ENCODE data around the gene DHX15.

The DHX15 gene

DNA sequence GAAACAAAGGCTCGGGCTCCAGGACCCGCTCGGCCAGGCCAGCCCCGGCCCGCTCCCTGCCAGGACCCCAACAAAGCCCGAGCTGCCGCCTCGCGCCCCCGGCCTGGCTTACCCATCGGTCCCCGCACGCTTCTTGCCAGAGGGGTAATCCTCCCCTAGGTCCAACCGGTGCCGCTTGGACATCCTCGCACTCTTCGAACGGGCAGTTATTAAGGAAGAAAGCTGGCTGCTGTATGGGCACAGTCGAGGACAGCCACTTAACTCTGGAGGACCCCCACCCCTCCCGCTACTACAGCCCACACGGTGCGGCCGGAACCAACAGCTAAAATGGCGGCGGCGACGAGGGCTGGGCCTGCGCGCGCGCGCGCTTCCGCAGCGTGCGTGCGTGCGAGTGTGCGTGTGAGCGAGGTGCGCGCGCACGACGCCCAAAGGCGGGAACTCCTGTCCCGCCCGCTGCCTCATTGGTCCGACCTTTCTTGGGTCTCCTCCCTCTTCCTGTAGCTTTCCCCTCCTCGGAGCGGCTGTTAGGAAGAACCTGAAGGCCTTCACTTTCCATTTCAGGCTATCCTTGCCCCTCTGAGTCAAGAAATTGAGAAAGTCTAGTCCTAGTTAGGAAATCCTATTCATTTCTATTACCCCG, at the start of gene DHX15:
DHX15 (minus strand) TSS at position 344 of the 640 bp plus-strand sequence; CDS start at position 183, 161 bp downstream.
- DNase-seq (ENCODE audit: low read depth), result peak; percentile 91

DNA sequence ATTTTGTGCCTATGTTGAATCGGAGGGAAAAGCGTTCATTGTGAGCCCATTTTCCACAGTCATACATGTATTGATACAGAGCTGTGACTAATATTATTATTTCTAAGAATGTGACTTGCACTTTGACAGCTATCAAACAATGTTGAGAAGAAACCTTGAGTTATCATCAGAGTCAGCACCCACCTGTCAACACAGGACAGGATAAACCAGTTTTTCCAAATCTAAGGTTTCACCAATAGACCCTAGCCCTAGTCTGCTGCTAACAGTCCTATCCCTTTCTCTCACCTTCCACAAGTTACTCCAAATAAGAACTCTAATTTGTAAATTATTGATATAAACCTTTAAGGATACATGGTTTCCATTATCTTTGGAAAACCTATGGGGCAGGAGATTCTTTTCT, 47.7 kb upstream of the DHX15 start:
- no peak for DNase-seq (ENCODE audit: low read depth)

DNA sequence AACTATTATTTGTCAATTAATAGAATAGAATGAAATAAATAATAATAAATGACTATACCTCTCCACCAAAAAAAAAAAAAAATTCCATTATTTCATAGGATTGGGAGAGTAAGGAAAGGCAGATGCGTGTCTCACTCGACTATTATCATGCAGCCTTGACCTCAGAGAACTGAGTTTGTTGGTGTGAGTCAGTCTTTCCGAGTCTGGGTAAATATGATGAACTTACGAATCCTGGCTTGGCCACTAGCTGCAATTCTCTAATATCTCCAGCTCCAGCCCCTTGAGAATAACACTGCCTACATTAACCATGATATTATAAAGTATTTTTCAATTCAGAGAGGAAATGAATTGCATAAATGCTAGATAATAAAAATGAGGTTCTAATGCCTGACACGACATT, 46.6 kb upstream of the DHX15 start:
- DNase-seq (ENCODE audit: low read depth), result no peak

DNA sequence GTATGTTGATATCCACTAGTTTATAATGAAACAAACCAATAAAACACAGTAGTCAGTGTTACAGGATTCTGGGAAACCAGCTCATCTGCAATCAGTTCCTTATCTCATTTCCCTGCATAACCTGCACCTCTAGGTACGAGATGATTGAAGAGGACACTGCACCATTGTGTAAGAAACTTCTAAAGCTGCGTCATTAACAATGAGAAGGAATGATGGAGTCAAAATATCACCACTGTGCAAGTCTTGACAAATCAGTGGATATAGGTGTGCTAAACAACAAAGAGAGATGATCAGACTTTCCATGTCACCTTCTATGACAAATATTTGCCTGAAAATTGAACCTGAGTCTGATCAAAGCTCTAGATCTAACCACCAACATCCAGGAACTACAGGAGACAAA, 40.7 kb upstream of the DHX15 start:
- DNase-seq (ENCODE audit: low read depth), result no peak

DNA sequence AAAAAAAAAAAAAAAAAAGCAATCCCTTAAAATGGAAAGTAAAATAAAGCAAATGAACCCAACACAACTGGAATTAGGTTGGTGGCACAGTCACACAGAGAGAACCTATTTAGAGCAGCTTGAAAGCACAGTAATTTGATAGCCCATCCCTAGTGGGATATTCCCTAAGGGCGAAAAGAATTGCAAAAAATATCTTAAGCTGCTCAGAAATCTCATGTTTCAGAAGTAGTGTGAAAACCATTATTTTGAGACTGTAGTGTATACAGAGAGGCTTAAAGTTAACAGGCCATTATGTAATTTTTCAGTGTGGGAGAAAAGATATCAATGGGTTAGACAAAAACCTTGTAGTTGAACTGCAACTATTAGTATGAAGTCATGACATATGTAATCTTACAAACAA, 40.0 kb upstream of the DHX15 start:
- no peak for DNase-seq (ENCODE audit: low read depth)

DNA sequence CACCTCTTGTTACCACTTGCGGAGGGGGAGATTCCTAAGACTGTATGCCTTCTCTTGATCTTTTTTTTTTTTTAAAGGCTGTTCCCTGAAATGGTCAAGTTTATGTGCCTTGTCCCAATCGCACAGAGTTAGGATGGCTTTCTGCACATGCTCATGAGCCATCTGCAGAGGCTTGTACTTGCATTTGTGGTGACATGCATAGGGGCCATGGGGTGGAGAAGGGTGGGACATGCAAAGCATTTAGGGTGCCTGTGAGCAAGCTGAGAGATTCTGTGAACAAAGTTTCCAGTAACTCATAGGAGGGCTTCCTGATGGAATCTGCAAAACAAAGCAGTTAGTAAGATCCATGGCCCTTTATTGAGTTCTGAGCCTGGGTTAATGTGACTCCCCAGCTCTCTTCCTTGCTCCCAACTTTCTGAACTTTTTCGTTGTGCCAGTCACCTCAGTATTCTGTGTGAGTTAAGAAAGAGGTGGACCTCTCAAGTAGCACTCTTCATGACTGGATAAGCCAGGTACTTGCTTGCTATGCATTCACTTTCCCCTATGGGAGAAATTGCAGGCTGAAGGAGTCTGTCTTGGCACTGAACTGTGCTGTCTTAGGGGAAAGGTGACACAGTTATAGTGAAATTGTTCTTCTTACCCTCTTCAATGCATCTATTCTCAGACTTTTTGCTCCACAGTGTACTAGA, 37.9 kb upstream of the DHX15 start:
- no peak for DNase-seq (ENCODE audit: low read depth)

DNA sequence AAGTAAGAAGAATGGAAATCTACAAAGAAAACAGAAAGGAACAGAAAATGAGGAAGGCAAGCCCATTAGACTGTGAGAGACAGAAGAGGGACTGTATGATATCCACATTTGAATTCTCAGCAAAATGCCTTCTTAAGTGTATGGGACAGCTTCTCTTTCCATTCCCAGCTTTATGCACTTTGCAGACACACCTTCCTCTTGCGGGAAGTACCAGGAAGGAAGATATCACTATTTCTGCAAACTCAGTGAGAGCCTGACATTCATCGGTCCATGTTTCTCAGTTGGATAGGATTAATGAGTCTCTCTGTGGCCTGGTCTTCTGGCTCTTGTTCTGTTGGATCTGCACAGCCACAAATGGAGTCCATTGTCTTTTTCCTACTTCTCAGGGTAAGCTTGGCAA, 31.6 kb upstream of the DHX15 start:
- no peak for DNase-seq (ENCODE audit: low read depth)

DNA sequence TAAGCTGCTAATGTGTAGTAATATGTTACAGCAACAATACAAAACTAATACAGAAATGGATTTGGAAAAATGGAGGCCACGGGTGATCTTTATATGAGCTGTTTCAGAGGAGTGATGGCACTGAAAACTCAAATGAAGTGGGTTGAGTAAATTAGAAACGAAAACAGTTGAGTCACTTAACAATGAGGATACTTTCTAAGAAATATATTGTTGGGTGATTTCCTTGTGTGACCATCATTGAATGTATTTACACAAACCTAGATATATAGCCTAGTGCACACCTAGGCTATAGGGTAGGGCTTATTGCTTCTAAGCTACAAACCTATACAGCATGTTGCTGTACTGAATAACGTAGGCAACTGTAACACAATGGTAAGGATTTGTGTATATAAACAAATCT, 30.5 kb upstream of the DHX15 start:
- no peak for DNase-seq (ENCODE audit: low read depth)

DNA sequence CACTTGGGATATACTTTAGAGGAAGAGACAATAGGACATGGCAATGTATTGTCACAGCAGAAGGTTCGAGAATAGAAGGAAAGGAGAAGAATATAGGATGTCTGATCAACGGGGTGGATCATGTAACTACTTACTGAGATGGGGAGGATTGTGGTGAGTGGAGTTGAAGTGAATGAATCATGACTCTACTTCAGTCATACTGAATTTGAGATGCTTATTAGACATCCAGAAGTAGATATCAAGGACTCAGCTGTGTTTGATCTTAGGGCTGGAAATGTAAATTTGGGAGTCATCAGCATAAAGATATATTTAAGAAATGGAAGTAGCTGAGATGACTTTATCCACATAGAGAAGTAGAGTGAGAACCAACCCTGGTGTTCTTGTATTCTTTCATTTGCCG, 29.1 kb upstream of the DHX15 start:
- DNase-seq (ENCODE audit: low read depth), result no peak

DNA sequence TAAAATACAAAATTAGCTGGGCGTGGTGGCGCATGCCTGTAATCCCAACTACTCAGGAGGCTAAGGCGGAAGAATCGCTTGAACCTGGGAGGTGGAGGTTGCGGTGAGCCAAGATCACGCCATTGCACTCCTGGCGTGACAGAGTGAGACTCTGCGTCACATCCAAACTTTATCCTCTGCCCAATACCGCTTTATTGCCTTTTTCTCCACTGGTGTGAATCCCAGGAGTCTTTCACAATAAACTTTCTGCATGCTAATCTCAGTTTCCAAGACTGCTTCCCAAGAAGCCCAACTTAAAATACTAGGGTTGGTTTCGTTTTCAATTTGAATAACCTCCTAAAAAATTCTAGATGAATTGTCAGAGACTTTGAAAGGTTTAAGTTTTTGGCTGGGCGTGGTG, 27.2 kb upstream of the DHX15 start:
- DNase-seq (ENCODE audit: low read depth), result no peak

DNA sequence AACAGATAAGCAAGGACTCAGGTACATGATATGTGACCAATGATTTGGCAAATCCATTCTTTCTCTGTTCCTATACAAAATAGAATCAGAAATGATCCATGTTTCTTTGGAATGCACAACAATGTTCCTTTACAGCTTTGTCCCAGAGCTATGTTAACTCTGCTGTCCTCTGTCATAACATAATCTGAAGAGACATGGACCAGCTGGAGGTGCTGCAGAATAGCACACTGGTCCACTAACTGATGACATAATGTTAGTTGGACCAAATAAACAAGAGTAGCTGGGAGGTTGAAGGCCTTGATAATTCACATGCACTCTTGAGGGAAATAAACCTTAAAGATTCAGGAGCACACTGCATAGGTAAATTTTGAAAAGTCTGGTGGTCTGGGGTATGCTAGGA, 23.0 kb upstream of the DHX15 start:
- DNase-seq (ENCODE audit: low read depth), result no peak

DNA sequence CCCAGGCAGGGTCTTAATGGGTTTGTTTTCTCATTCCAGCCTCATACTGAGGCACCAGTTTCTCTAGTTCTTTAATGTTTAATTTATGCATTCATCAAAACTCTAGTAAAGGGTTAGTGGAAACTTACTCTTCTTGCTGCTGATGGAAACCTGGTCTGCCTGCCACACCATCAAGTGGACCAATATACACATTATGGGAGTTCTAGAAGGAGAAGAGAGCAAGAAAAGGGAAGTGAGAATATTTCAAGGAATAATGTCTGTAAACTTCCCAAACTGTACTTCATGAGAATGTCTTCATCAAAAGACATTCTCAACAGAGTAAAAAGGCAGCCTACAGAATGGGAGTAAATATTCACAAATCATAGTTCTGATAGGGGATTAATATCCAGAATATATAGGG, 20.9 kb upstream of the DHX15 start:
- no peak for DNase-seq (ENCODE audit: low read depth)

DNA sequence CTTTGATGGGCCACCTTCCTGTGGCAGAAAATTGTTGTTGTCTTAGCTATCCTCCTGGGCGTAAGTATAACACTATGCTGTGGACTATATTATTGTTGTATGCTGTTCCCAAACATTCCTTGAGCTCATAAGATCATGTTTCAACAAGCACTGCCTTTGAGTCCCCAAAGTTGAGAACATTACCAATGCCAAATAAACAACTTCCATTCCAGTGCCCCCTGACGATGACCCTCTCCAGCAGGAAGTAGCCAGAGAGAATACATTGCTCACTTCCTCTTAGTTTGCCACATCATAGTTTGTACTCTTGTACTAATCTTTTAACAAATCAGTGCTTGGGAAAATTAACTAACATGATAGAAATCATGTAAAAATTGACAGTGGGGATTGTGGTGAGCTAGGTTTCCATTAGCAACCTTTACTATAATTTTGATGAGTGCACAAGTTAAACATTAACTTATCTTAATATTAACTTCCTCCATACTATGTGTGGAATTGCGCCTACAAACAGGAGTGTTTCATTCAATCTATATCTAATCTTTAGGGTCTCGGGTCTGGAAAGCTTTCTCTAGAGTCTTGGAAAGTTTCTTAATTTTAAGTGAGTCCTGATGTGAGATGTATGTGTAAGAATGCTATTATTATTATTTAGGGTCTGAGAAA, 20.3 kb upstream of the DHX15 start:
- no peak for DNase-seq (ENCODE audit: low read depth)

DNA sequence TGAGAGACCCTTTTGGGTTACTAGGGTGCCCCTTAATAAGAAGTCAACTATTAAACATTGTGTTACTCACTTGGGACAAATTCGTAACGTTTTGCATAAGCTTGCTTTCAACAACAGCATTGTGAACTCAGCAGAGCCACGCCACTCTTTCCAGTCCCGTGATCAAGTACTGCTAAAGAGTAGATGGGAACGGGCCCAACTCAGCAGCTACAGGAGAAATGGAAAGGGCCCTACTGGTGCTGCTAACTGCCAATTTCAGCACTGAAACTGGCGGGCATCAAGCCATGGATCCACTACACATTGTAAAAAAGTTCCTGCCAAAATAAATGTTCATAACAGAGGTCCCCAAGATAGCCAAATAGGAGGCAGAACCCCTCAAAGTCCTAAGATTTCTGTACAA, 19.0 kb upstream of the DHX15 start:
- no peak for DNase-seq (ENCODE audit: low read depth)

DNA sequence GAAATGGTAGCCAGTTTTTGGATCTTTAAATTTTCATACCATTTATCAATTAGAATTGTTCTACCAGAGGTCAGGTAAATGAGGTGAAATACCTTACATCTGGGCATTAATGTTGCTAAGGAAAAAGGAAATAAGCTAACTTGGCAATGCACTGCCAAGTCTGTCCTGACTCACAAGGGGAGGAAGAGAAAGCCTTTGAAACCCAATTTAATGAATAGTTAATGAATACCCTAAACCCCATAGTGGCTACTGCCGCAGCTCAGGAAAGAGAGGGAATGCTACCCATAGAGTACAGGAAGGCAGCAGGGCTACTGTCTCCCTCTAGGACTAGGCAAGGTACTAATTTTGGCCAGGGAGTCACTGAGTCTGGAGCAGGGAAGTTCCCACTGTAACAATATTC, 16.8 kb upstream of the DHX15 start:
- no peak for DNase-seq (ENCODE audit: low read depth)

DNA sequence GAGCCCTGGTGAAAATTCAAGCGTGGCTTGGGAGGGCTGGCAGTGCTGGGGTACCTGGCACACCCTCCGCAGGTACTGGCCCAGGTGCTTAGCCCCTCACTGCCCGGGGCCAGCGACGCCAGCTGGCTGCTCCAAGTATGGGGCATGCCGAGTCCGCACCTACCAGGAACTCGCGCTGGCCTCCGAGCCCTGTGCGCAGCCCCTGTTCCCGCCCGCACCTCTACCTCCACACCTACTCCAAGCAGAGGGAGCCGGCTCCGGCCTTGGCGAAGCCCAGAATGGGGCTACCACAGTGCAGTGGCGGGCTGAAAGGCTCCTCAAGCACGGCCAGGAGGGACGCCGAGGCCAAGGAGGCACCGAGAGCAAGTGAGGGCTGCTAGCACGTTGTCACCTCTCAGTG, 14.9 kb upstream of the DHX15 start:
- DNase-seq (ENCODE audit: low read depth), result no peak

DNA sequence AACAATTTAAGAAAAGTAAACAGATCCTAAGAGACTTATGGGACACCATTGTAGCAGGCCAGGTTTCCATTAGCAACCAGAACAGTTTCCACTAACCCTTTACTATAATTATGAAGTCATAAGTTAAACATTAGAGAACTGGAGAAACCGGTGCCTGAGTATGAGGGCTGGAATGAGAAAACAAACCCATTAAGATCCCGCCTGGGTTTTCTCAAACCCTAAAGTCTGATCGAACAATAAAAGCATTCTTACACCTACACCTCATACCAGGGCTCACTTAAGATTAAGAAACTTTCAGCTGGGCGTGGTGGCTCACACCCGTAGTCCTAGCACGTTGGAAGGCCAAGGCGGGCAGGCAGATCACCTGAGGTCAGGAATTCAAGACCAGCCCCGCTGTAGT, 13.7 kb upstream of the DHX15 start:
- DNase-seq (ENCODE audit: low read depth), result no peak

DNA sequence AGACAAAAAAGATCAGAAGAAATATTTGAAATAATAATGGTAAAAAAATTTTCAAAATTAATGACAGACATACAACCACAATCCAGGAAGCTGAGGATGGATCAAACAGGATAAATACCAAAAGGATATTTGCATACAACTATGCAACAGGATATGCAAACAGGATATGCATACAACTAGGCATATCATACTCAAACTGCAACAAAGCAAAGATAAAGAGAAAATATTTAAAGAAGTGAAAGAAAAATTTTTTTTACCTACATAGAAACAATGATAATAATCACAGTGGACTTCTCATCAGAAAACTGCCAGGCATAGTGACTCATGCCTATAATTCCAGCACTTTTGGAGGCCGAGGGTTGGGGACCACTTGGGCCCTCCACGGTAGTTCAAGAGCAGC, 11.3 kb upstream of the DHX15 start:
- DNase-seq (ENCODE audit: low read depth), result no peak

DNA sequence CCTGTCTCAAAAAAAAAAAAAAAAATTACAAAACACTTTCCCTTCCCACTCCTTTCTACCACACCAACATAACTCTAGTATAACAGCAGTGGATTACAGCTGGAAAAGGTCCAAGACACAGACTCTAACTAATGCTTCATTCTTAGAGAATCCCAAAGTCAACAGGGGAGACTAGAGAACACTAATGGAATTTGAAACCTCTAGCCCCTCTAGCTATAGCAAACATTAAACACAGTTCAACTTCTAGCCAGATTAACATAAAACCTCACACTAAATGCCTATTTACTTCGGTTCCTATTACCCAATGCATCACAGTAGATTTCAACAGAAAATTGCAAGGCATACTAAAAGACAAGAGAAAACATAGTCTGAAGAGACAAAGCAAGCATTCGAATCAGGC, 10.5 kb upstream of the DHX15 start:
- no peak for DNase-seq (ENCODE audit: low read depth)

DNA sequence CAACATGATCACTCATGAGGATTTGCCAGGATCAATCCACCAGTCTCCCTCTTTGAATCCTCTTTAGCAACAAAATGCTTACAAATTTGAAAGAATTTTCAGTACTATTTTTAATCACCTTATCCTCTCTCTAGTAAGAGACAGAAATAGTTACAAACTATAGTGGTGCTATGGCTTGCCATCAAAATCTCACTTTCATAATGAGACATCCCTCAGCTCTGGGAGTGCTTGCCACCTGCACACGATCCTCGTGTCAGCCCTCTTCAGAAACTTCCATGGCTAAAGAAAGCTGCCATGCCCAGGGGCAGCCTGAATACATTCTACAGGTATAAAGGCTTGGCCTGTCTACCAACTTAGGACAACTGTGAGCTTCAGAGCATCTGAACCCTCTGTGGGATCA, 5.1 kb upstream of the DHX15 start:
- DNase-seq (ENCODE audit: low read depth), result no peak

DNA sequence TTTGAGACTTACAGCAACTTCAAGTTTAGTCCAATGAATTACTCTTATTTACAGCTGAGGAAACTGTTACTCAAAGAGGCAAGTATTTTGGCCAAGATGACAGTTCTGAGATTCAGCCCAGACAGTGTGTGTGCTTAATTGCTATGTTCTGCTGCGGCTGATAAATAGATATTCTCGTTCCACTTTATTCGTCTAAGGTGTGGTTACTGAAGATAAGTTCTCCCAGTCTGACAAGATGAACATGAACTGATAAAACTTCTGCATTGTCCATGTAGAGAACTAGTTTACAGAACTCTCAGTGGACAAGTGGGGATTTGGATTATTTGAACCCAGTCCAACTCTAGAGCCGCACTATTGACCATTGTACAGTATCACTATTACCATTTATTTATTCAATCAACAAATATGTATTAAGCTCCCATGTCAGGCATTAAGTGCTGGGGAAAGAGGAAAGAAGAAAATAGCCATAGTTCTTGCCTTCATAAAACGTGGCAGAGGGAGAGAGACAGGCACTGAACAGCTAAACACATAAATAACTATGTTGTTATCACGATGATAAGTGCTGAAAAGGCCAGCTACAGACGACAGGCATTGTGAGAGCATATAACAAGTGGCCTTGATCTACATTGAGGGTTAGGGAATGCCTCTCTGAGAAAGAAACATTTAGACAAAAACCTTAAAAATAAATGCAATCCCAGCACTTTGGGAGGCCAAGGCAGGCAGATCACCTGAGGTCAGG, 4.0 kb upstream of the DHX15 start:
- no peak for DNase-seq (ENCODE audit: low read depth)

DNA sequence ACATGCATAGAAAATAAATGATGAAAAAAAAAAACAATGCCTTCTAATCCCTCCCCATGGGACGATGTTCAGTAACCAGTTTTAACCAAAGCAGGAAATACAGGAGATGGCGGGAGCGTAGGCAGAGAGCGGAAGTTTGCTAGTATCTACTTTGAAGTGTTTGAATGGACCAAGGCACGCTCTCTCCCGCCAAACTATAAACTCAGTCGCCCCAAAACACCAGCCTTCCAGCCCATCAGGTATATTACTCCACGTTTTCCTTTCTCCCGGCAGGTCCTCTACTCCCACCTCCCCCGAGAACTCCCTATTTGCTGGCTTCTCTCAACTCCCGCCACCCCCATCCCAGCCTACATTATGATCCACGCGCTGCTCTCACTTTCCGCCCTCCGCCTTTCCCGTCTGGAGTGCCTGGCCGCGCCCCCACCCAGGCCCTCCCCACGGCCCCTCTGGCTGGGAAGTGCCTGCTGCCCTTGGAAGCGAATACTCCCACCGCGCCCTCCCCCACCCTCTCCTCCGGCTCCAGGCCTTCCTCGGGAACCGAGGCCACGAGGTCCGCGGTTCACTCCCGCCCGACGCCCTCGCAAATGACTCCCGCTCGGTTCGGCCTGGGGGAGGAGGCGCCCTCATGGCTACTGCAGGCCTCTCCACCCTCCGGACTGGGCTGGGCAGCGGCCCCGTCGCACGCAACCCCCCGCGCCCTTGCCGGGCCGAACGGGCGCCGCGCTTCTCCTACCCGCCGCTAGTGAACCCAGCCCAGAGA, 723 bp downstream of the DHX15 start:
- peak; percentile 23 for DNase-seq (ENCODE audit: low read depth)

Data from activated T-helper 9 cell treated with anti-CD3 and anti-CD28 coated beads, Interleukin-2, amount 50 U/mL, for 16 hours (primary cell).